ENCODE results near the gene ARSD. TPM values are rescaled to one million over a fixed set of nuclear protein-coding genes. Genes with fewer than 3 reads are reported as not detected.

Gene ARSD
- total RNA-seq, 1 experiment from 2014 or later = 8.0 TPM

GRCh38 chrX:2962381-2962780 lies 33.2 kb upstream of the ARSD start:
- Histone ChIP-seq H3K4me3 (replicated peaks in 1 of 2; ENCODE audit: low read depth in 1 of 2, low read length in 2 of 2) (no peak overlapping the region), H3K9ac (ENCODE audit: low read length) (no peak overlapping the region), H3K9me2 (ENCODE audit: insufficient read depth) (no peaks in the 10 kb centered on the region), H3K36me3 (ENCODE audit: control insufficient read depth in 1 of 2, insufficient read depth in 2 of 2, low read length in 2 of 2) (no peaks in the 10 kb centered on the region), H3K27me3 (ENCODE audit: insufficient read depth, low read length) (no peaks in the 10 kb centered on the region), H3K27ac (ENCODE audit: low read depth, low read length) (no peak overlapping the region), H2AFZ (ENCODE audit: low read depth, low read length, poor library complexity, severe bottlenecking) (no peak overlapping the region), H3K4me2 (ENCODE audit: low read length) (no peak overlapping the region), H3K9me3 (ENCODE audit: control insufficient read depth in 1 of 2, insufficient read depth in 1 of 2, low read depth in 1 of 2, low read length in 2 of 2) (no peaks in the 10 kb centered on the region), H3K4me1 (ENCODE audit: control insufficient read depth in 1 of 2, insufficient read depth in 2 of 2, low read length in 2 of 2) (no peaks in the 10 kb centered on the region), H3K79me2 (ENCODE audit: insufficient read depth, low read length) (no peaks in the 10 kb centered on the region), H4K20me1 (ENCODE audit: insufficient read depth) (no peaks in the 10 kb centered on the region)
- TF ChIP-seq EGR1 (IDR thresholded peaks at IDR 0.05; ENCODE audit: low read depth) (no peak), SP1 (IDR thresholded peaks at IDR 0.05; ENCODE audit: low read depth) (no peak), REST (IDR thresholded peaks at IDR 0.05; ENCODE audit: low read depth) (no peak), ZBTB33 (IDR thresholded peaks at IDR 0.05; ENCODE audit: extremely low read depth, insufficient replicate concordance, low read length) (no peak), CTCF (IDR thresholded peaks at IDR 0.05 in 2 of 3, conservative IDR thresholded peaks at IDR 0.05 in 1 of 3; ENCODE audit: borderline replicate concordance in 1 of 3, insufficient read depth in 1 of 3, low read depth in 2 of 3, low read length in 2 of 3) (no peak), TCF7L2 (IDR thresholded peaks at IDR 0.05; ENCODE audit: borderline replicate concordance, extremely low read depth, insufficient read depth, insufficient read length) (no peak)
- CTCF ChIA-PET = no interaction called here
- RAD21 ChIA-PET (ENCODE audit: low non-redundant PET in 1 of 2, low total read pairs in 2 of 2, uncharacterized antibody in 2 of 2, unreplicated experiment in 2 of 2) = no interaction called here
- DNase-seq (ENCODE audit: low read depth, low spot score) (no peak), ATAC-seq (no peak)
- intact Hi-C loops (cut with micrococcal nuclease) = no loop called here
- no TSS peak for BruUV-seq (replicated peaks)
- POLR2A ChIA-PET = no interaction called here

Data from HCT116 (cell line).